ENCODE results near the gene PDLIM7. TPM values are rescaled to one million over a fixed set of nuclear protein-coding genes. Genes with fewer than 3 reads are reported as not detected.

The PDLIM7 gene
- total RNA-seq, 1 donor from 2014 or later = 5.3 TPM

- DNase-seq (ENCODE audit: low spot score) = no peak
- ATAC-seq = peak; percentile 8
Observed at GRCh38 chr5:177508221-177508611, 10.8 kb upstream of the PDLIM7 start.

DNA sequence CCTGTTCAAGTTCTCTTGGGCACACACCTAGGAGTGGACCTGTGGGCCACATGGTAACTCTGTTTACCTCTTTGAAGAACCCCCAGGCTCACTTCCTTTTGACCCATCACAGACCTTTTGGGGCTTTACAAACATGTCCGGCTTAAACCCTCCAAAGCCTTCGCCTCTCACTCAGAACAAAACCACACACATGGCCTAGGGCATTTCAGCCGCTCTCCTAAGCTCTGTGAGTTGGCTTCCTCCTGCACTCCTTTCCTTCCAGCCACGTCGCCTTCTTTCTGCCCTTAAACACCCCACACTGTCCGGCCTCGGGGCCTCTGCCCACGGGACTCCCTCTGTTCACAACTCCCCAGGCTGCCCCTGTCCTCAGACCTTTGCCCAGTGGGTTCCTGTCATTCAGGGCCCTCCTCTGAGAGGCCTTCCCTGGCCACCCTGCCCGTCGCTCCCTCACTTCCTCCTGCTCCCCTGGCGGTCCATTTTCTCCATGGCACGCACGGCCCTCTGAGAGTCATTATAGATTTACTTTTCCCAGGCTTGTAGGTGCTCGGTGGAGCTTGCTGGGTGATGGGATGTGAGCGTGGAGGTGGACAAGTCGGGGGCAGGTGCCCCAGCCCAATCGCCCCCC, 10.3 kb upstream of the PDLIM7 start:
- no peak for DNase-seq (ENCODE audit: low spot score)
- peak; percentile 13 for ATAC-seq

GRCh38 chr5:177507165-177507564, 9.8 kb upstream of the PDLIM7 start:
- no peak for ATAC-seq
- DNase-seq (ENCODE audit: low spot score) = no peak

GRCh38 chr5:177505075-177505474, 7.7 kb upstream of the PDLIM7 start:
- DNase-seq (ENCODE audit: low spot score) = no peak
- ATAC-seq = no peak

- ATAC-seq (no peak), DNase-seq (ENCODE audit: low spot score) (no peak)
Observed at GRCh38 chr5:177504086-177505056, 7.0 kb upstream of the PDLIM7 start.

DNA sequence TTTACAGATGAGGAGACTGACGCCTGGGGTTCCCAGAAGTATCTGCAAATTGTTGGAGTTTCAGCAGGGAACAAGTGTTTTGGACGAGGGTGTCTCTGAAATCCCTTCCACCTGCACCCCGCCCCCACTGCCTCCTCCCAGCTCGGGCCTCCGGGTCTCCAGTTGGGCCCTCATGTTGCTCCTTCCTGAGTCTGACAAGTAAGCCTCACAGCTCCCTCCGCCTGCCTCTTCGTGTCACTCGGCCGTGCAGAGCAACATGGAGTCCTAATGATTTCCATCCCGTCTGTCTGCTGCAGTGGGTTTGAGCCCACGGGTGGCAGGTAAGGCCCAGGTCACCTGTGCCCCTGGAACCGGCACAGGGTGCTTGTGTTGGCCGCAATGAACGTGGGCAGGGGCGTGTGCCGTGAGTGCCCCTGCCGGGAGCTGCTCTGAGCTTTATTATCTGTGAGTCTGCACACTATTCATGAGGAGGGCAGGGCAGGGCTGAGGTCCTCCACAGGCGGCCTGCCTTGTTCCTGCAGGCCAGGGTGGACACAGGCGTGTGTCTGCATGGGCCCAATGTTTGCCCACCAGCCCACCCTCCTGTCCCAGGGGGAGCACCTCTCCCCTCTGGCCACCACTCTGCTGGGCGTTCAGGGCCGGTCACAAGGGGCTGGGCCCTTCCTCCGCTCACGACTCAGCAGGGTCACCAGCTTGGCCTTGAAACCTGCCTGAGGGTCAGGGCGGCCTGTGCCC, 6.1 kb upstream of the PDLIM7 start:
- DNase-seq (ENCODE audit: low spot score) (no peak), ATAC-seq (no peak)

DNA sequence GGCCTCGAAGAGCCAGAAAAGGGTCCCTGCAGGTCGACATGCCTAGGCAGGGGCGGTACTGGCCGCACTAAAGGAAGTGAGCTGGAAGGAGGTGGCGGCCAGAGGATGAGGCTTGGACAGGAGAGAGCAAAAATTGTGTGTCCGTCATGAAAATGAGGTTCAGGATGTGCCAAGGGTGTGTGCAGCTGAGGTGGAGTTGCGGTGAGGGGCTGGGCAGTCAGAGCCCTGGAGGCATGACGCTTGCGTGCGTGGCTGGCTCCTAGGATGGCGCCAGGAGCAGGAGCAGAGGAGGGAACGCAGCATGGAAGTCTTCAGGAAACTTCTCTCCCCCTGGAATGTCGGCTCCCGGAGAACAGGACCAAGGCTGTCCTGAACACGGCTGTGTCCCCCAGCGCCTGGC, 5.5 kb upstream of the PDLIM7 start:
- DNase-seq (ENCODE audit: low spot score) (no peak), ATAC-seq (no peak)

DNA sequence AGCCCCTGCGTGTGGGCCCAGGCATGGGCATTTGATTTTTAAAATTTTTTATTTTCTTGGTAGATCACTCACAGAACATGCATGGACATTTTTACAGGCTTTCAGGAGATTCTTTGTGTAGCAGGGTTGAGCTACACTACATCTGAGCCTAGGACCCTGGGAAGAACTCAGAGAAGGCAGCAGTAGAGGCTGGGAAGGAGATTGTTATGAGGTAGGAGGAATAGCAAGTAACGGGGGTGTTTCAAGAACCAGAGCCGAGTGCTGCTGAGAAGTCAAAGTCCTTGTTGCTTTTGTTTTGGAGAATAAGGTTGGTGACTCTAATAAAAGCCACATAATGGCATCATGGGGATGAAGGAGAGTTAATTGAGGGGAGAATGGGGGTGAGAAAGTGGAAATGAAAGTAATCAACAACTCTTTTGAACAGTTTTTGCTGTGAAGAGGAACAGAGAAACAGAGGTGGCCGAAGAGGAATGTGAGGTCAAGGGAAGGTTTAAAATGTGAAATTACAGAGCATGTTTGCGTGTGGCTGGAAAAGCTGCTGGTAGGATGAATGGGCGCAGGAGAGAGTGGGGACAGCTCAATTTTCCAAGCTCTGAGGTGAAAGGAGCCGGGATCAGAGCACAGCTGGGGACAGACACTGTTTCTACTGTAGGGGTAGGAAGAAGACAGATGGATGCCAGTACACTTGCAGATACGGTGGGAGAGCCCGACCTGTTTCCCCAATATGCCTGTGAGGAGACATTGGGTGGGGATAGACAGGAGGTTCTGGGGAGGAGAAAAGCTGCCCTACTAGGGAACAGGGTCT, 4.7 kb upstream of the PDLIM7 start:
- no peak for DNase-seq (ENCODE audit: low spot score)
- ATAC-seq = no peak

GRCh38 chr5:177500685-177501522, 3.5 kb upstream of the PDLIM7 start:
- DNase-seq (ENCODE audit: low spot score) (peak; percentile 86), ATAC-seq (peak; percentile 63)

- ATAC-seq (no peak), DNase-seq (ENCODE audit: low spot score) (no peak)
Observed at GRCh38 chr5:177499842-177500241, 2.4 kb upstream of the PDLIM7 start.

DNA sequence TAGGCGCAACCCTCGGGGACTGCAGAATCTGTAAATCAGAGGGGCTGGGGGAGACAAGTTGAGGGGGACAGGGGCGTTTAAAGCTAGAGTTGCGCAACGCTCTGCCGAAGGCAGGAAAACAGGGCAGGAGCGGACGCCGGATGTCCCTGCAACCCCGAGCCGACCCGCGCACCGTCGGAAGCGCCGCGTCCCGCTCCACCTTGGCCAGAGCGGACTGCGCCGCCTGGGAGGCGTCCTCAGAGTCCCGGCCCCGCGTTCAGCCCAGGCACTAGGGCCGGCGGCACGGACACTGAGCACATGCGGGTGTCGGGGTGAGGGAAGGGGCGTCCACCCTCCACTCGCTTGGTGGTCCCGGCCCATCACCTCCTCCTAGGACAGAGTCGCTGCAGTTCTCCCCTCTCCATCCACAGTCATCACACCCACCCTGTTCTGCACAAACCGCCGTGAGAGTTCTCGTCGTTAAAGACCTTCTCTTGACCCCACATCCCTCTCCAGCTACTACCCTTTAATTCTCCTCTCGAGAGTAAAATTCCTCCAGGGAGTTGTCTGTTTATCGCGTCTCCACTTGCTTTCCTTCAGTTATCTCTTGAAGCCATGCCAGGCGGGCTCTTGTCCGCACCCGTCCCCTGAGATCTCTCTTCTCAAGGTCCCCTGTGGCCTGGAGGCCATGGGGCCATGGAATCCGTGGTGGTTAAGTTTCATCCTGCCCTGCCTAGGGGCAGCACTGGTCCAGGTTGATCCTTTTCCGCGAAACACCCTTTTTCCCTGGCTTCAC, 796 bp upstream of the PDLIM7 start:
- DNase-seq (ENCODE audit: low spot score) (peak; percentile 59), ATAC-seq (peak; percentile 16)

DNA sequence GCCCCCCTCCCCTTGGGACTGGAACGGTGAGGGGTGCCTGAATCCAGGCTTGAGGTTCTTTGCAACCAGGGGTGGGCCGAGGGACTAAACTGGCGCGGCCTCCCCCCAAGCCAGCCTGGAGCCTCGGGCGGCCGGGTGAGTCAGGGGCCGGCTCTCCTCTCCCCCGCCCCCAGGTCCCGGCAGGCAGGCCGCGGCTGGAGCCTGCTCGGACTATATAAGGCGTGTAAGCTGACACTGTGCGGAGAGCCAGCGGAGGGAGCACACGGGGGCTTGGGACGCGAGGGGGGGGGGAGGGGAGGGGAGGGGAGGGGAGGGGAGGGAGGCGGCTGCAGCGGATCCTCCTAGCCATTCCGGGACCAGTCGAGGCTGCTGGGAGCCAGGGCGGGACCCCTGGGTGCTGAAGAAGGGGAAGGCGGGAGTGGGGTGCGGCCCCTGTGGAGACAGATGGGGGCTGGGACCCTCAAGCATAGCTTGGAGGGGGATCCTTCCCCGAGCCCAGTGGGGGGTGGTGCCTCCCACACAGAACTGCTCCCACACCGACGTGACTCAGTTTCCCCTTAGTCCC, 595 bp downstream of the PDLIM7 start:
- ATAC-seq (no peak), DNase-seq (ENCODE audit: low spot score) (no peak)

DNA sequence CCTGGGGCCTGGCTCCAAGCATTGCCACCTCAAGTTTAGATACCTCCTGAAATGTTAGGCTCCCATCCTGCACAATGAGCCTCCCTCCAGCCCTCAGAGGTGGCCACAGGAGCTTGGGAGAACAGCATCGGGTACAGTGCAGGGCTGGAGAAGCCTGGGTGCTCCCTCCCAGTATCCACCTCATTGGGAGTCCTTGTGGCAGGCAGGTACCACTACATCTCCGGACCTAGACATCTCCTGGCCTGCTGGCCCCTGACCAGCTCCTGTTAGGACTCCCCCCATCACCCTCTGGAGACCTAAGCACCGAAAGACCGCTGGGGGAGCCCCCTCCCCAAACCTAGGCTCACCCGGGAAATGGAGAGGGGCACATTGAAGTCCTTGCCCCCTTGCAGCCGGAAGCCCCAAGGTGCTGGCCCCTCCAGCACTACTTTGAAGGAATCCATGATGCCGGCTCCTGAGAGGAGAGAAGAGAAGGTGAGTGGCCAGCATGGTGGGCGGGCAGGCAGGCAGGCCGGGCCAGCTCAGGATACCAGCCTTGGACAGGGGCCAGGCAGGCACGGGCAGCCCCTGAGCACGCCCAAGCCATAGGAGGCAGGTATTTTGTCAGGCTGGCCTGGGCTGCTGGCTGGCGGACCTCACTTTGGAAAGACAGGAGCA, 1.2 kb downstream of the PDLIM7 start:
- DNase-seq (ENCODE audit: low spot score) (no peak), ATAC-seq (no peak)

GRCh38 chr5:177495243-177496060, 2.0 kb downstream of the PDLIM7 start:
- DNase-seq (ENCODE audit: low spot score) (no peak), ATAC-seq (no peak)

DNA sequence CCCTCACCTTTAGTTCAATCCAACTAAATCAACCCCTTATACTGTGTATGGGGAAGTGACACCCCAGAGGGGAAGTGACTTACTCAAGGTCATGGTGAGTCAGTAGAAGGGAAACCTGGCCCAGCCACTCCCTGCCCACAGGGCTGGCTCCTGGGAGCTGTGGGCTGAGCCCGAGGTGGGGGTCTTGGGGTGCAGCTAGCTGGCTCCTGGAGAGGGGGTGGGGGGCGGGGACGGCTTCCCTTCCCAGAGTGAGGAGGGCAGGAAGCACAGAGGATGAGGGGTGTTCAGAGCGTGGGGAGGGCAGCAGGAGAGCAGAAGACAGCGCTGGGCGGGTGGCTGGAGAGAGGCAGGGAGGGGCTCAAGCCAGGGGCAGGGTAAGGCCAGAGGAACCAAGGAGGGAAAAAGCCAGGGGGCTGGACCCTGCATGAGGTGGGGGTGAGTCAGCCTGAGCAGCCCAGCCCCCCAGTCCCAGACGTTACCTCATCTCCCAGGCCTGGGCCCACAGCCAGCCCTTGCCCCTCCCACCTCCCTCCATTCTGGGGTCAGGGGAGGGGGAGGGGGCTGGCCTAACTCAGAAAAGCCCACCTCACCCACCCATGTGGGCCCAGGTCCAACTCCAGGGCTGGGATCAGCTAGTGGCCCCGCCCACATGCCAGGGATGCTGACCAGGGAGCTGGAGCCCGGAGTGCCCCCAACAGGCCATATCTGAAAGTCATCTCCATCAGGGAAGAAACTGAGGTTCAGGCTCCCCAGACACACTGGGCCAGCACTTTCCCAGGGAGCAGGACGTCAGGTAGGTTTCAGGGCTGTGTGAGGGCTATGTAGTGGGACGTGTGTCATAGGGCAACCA, 2.8 kb downstream of the PDLIM7 start:
- DNase-seq (ENCODE audit: low spot score) (no peak), ATAC-seq (no peak)

GRCh38 chr5:177493795-177494345, 3.5 kb downstream of the PDLIM7 start:
- ATAC-seq (no peak), DNase-seq (ENCODE audit: low spot score) (no peak)

All from left lobe of liver (tissue), 2 donors.